Measurements from ENCODE around the gene RAB28.

GRCh38 chr4:13464543-13464942 is 19.6 kb downstream of the RAB28 start:
- no peak for TF ChIP-seq CTCF (IDR thresholded peaks at IDR 0.05; ENCODE audit: low read length)
- no peak for TF ChIP-seq EZH2phosphoT487 (IDR thresholded peaks at IDR 0.05; ENCODE audit: low read length)

Data from MM.1S (cell line).